GM12891 (cell line): ENCODE results near the gene NIPA2.

ENCODE experiments used
- POLR2A ChIP-seq: IDR thresholded peaks from 2 replicates; pipeline ENCODE4 v1.6.1; 2011; ENCODE audit warnings: low read depth, low read length, control low read depth
- POLR2AphosphoS5 ChIP-seq: IDR thresholded peaks from 2 replicates; pipeline ENCODE4 v1.6.1; 2011; ENCODE audit warnings: low read depth, low read length, control low read depth
- SPI1 ChIP-seq: IDR thresholded peaks from 2 replicates; pipeline ENCODE4 v1.6.1; 2011; ENCODE audit warnings: low read depth, low read length, control low read depth
- TAF1 ChIP-seq: IDR thresholded peaks from 2 replicates; pipeline ENCODE4 v1.6.1; 2011; ENCODE audit warnings: low read depth, low read length, control low read depth

GRCh38 chr15:22887157-22887951 is 48.9 kb downstream of the NIPA2 start:
- TF ChIP-seq POLR2A = no peak
- no peak for TF ChIP-seq TAF1
- TF ChIP-seq POLR2AphosphoS5 = no peak
- no peak for TF ChIP-seq SPI1
